Endodermal cell (in vitro differentiated cells): Measurements from ENCODE around the gene COX7A2L. TPM values are rescaled to one million over a fixed set of nuclear protein-coding genes. Genes with fewer than 3 reads are reported as not detected.
"Not testable (repeated sequence)": the region's sequence is repeated elsewhere in the genome, so short reads cannot be mapped to it uniquely, and the experiment has no call there.

Experiments
- DNase-seq: peaks from one replicate; pipeline ENCODE4 v3.0.0-alpha.2; 2017
- H3K27ac ChIP-seq: 2 replicates; pipeline ENCODE4 v1.5.1; 2013; ENCODE audit warnings: mild to moderate bottlenecking, low read depth, low read length, moderate library complexity
- H3K27me3 ChIP-seq: 2 replicates; pipeline ENCODE4 v1.6.1; 2013; ENCODE audit warnings: mild to moderate bottlenecking, low read length, moderate library complexity; ENCODE audit not compliant: insufficient read depth, control insufficient read depth, poor library complexity, severe bottlenecking
- H3K36me3 ChIP-seq: 2 replicates; pipeline ENCODE4 v1.7.0; 2013; ENCODE audit warnings: mild to moderate bottlenecking, low read length, moderate library complexity; ENCODE audit not compliant: control insufficient read depth, insufficient read depth
- H3K4me1 ChIP-seq: one replicate; pipeline ENCODE4 v1.7.0; 2013; ENCODE audit warnings: low read length; ENCODE audit not compliant: control insufficient read depth, insufficient read depth
- H3K4me3 ChIP-seq: 2 replicates; pipeline ENCODE4 v1.5.1; 2013; ENCODE audit warnings: mild to moderate bottlenecking, low read length, moderate library complexity
- H3K9ac ChIP-seq: 2 replicates; pipeline ENCODE4 v1.6.1; 2013; ENCODE audit warnings: mild to moderate bottlenecking, low read length, moderate library complexity; ENCODE audit not compliant: poor library complexity, severe bottlenecking; ENCODE audit errors: extremely low read depth
- H3K9me3 ChIP-seq: 2 replicates; pipeline ENCODE4 v1.6.1; 2013; ENCODE audit warnings: mild to moderate bottlenecking, low read length, moderate library complexity; ENCODE audit not compliant: control insufficient read depth
- H3K27ac Mint-ChIP-seq: 2 replicates; pipeline ENCODE4 v1.8.0; 2020; ENCODE audit warnings: mixed read lengths
- H3K27me3 Mint-ChIP-seq: 2 replicates; pipeline ENCODE4 v1.8.0; 2021; ENCODE audit warnings: mild to moderate bottlenecking, mixed read lengths; ENCODE audit not compliant: insufficient read depth
- H3K36me3 Mint-ChIP-seq: 2 replicates; pipeline ENCODE4 v1.8.0; 2020; ENCODE audit warnings: low read depth, mixed read lengths
- H3K4me1 Mint-ChIP-seq: 2 replicates; pipeline ENCODE4 v1.8.0; 2020; ENCODE audit warnings: mixed read lengths
- H3K4me3 Mint-ChIP-seq: 2 replicates; pipeline ENCODE4 v1.8.0; 2020; ENCODE audit warnings: mild to moderate bottlenecking, moderate library complexity, mixed read lengths
- H3K9me3 Mint-ChIP-seq: 2 replicates; pipeline ENCODE4 v1.8.0; 2020; ENCODE audit warnings: mild to moderate bottlenecking, mixed read lengths
- whole genome bisulfite sequencing, 2 experiments: methylation state at CpG; one replicate each; pipeline versions ENCODE4 v1.1.5 to v1.1.7; 2013; ENCODE audit warnings: missing lambda C conversion rate in 2 of 2, mixed read lengths in 1 of 2; ENCODE audit not compliant: insufficient coverage in 1 of 2, insufficient read length in 1 of 2; 5-methylcytosine and 5-hydroxymethylcytosine counted together
- total RNA-seq, 2 donors: library from RNA; stranded (reverse); fragmentation: NEBNext Ultra II Directional in 1 of 2; extraction: Animal tissue kit (Norgen Biotek cat#: 25700) in 1 of 2; gene quantifications; 2 replicates in 1 of 2; 3 replicates in 1 of 2; pipeline ENCODE4 v1.2.1, GENCODE V29; 2021
- TF ChIP-seq, protein P1 (sequence below): fragments of 200-600 bp; sonication (generic); conservative IDR thresholded peaks from 2 replicates; pipeline ENCODE4 v1.5.0; 2021; ENCODE audit warnings: antibody characterized with exemption, mild to moderate bottlenecking

COX7A2L gene
- total RNA-seq, 2 donors from 2014 or later, result 113 to 117 TPM

DNA sequence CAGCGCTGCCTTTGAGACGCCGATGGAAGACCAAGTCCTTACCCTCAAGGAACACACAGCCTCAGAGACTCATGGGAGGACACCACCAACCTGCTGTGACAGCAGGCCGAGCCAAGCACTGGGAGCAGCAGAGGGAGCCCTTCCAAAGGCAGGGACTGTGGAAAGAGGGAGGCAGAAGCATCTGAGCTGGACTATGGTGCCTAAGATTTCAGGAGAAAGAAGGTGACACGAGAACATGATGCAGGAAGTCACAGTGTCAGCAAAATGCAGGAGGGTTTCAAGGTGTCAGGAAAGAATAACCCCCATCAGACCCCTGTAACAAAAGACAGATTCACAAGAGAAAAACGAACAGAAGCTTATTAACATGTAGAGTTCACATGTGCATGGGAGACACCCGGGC is 24.2 kb upstream of the COX7A2L start:
- no peak overlapping the region for H3K27ac Mint-ChIP-seq
- H3K27ac ChIP-seq, result no peak overlapping the region
- peaks cover 5% of the 10 kb centered on the region for H3K4me1 Mint-ChIP-seq
- WGBS, 2 experiments, result 61 to 81% methylated on average over 3 to 7 of the region's 7 CpGs
- no peaks in the 10 kb centered on the region for H3K9me3 ChIP-seq
- peak; percentile 86 for DNase-seq
- no peaks in the 10 kb centered on the region for H3K27me3 ChIP-seq
- no peaks in the 10 kb centered on the region for H3K9me3 Mint-ChIP-seq
- no peaks in the 10 kb centered on the region for H3K36me3 ChIP-seq
- TF ChIP-seq, protein P1, sequence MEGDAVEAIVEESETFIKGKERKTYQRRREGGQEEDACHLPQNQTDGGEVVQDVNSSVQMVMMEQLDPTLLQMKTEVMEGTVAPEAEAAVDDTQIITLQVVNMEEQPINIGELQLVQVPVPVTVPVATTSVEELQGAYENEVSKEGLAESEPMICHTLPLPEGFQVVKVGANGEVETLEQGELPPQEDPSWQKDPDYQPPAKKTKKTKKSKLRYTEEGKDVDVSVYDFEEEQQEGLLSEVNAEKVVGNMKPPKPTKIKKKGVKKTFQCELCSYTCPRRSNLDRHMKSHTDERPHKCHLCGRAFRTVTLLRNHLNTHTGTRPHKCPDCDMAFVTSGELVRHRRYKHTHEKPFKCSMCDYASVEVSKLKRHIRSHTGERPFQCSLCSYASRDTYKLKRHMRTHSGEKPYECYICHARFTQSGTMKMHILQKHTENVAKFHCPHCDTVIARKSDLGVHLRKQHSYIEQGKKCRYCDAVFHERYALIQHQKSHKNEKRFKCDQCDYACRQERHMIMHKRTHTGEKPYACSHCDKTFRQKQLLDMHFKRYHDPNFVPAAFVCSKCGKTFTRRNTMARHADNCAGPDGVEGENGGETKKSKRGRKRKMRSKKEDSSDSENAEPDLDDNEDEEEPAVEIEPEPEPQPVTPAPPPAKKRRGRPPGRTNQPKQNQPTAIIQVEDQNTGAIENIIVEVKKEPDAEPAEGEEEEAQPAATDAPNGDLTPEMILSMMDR, result peak; percentile 73
- no peaks in the 10 kb centered on the region for H3K4me1 ChIP-seq
- no peak overlapping the region for H3K4me3 Mint-ChIP-seq
- H3K4me3 ChIP-seq, result no peak overlapping the region
- no peaks in the 10 kb centered on the region for H3K27me3 Mint-ChIP-seq
- no peak overlapping the region for H3K9ac ChIP-seq
- H3K36me3 Mint-ChIP-seq, result no peaks in the 10 kb centered on the region

GRCh38 chr2:42383855-42384530 is 23.0 kb upstream of the COX7A2L start:
- WGBS, 2 experiments, result 91 to 95% methylated on average over 9 to 11 of the region's 11 CpGs

DNA sequence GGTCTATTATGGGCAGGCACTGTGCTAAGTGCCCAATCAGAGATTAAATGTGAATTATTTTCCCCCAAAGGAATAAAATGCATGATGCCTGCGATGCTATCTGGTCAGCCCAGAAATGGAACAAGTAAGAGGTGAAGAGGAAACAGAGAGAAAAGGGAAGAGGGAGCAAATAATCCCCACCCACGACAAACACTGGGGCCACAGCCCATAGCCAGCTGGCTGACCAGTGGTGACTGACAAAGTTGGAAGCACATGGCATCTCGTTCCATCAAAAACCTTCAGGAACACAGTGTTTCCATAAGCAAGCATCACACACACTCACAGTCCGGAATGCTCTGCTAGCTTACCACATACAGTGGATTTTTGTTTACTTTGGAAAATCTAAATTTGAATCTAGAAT is 21.1 kb upstream of the COX7A2L start:
- no peaks in the 10 kb centered on the region for H3K27me3 Mint-ChIP-seq
- no peaks in the 10 kb centered on the region for H3K36me3 Mint-ChIP-seq
- no peaks in the 10 kb centered on the region for H3K9me3 Mint-ChIP-seq
- no peak for DNase-seq
- Histone ChIP-seq H3K4me1 (no peaks in the 10 kb centered on the region), H3K27me3 (no peaks in the 10 kb centered on the region), H3K36me3 (no peaks in the 10 kb centered on the region), H3K4me3 (no peak overlapping the region), H3K9ac (no peak overlapping the region), H3K9me3 (no peaks in the 10 kb centered on the region), H3K27ac (no peak overlapping the region)
- TF ChIP-seq, protein P1, result no peak
- H3K4me1 Mint-ChIP-seq, result peaks cover 5% of the 10 kb centered on the region
- WGBS, 2 experiments, result 80 to 93% methylated on average over 2 to 4 of the region's 4 CpGs
- H3K4me3 Mint-ChIP-seq, result no peak overlapping the region
- H3K27ac Mint-ChIP-seq, result no peak overlapping the region

More at GRCh38 chr2:42383855-42384530, 23.0 kb upstream of the COX7A2L start:
- Histone ChIP-seq H3K27me3 (no peaks in the 10 kb centered on the region), H3K9ac (no peak overlapping the region), H3K4me3 (no peak overlapping the region), H3K9me3 (no peaks in the 10 kb centered on the region), H3K36me3 (no peaks in the 10 kb centered on the region), H3K4me1 (no peaks in the 10 kb centered on the region), H3K27ac (no peak overlapping the region)
- no peak overlapping the region for H3K27ac Mint-ChIP-seq
- no peaks in the 10 kb centered on the region for H3K27me3 Mint-ChIP-seq
- TF ChIP-seq, protein P1, result no peak
- DNase-seq, result no peak
- no peak overlapping the region for H3K4me3 Mint-ChIP-seq
- peaks cover 5% of the 10 kb centered on the region for H3K4me1 Mint-ChIP-seq
- no peaks in the 10 kb centered on the region for H3K36me3 Mint-ChIP-seq
- no peaks in the 10 kb centered on the region for H3K9me3 Mint-ChIP-seq

DNA sequence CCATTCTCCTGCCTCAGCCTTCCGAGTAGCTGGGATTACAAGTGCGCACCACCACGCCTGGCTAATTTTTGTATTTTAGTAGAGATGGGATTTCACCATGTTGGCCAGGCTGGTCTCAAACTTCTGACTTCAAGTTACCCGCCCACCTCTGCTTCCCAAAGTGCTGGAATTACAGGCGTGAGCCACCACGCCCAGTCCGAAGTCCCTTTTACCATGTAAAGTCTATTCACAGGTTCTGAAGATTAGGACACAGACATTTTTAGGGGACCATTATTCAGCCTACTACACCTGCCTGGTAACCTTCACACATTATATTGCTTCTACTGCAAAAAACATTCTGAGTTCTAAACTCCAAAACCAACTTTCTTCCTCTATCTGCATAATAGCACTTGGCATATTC is 19.0 kb upstream of the COX7A2L start:
- H3K9ac ChIP-seq, H3K4me1 Mint-ChIP-seq, H3K27ac Mint-ChIP-seq, H3K36me3 Mint-ChIP-seq, H3K27me3 Mint-ChIP-seq, H3K9me3 ChIP-seq, H3K4me1 ChIP-seq, H3K36me3 ChIP-seq, H3K9me3 Mint-ChIP-seq, H3K4me3 ChIP-seq, DNase-seq, H3K27me3 ChIP-seq, H3K4me3 Mint-ChIP-seq, H3K27ac ChIP-seq: not testable (repeated sequence)
- WGBS, 2 experiments, result 91 to 96% methylated on average over 4 to 6 of the region's 7 CpGs
